ENCODE data around the gene NT5DC1. TPM values are rescaled to one million over a fixed set of nuclear protein-coding genes. Genes with fewer than 3 reads are reported as not detected.

NT5DC1 gene
- total and polyA plus RNA-seq, 10 donors: 7.4 to 47.5 (median 13.6) TPM

- Histone ChIP-seq H3K9me3 (no peaks in the 10 kb centered on the region), H3K4me3 (no peak overlapping the region), H3K27me3 (replicated peaks in 1 of 7) (no peaks in the 10 kb centered on the region), H3K27ac (no peak overlapping the region), H3K4me1 (peaks cover 0 to 42% (median 12%) of the 10 kb centered on the region in 6 donors), H3K36me3 (no peaks in the 10 kb centered on the region)
- WGBS, 5 donors: 71 to 85% (median 74%) methylated on average over 1 of the region's 1 CpG
- intact Hi-C loops (cut with DNase I; ENCODE audit: low total_unique reads): no loop called here
- TF ChIP-seq POLR2AphosphoS5 (IDR thresholded peaks at IDR 0.05) (no peak), POLR2A (IDR thresholded peaks at IDR 0.05) (no peak), CTCF (IDR thresholded peaks at IDR 0.05 in 8 of 11, conservative IDR thresholded peaks at IDR 0.05 in 3 of 11) (no peak)
- no peak for DNase-seq
Observed at GRCh38 chr6:116286773-116287358, 186.2 kb downstream of the NT5DC1 start.

- no peak for DNase-seq
- no peak overlapping the region for H3K27ac ChIP-seq
- peaks cover 0 to 34% (median 6%) of the 10 kb centered on the region in 6 donors for H3K4me1 ChIP-seq
- intact Hi-C loops (cut with DNase I; ENCODE audit: low total_unique reads): no loop called here
- TF ChIP-seq CTCF (IDR thresholded peaks at IDR 0.05 in 8 of 11, conservative IDR thresholded peaks at IDR 0.05 in 3 of 11) (peak; percentile 60 to 91 (median 85)), POLR2A (IDR thresholded peaks at IDR 0.05) (no peak)
- H3K9me3 ChIP-seq: no peaks in the 10 kb centered on the region
- H3K4me3 ChIP-seq: no peak overlapping the region
- H3K27me3 ChIP-seq (replicated peaks in 1 of 7): no peaks in the 10 kb centered on the region
- no peaks in the 10 kb centered on the region for H3K36me3 ChIP-seq
- WGBS, 5 donors: 88 to 93% (median 90%) methylated on average over 2 of the region's 2 CpGs
Observed at GRCh38 chr6:116287689-116288282, 187.1 kb downstream of the NT5DC1 start.

GRCh38 chr6:116289876-116290275, 189.2 kb downstream of the NT5DC1 start:
- H3K9me3 ChIP-seq: no peaks in the 10 kb centered on the region
- intact Hi-C loops (cut with DNase I; ENCODE audit: low total_unique reads): no loop called here
- 89 to 95% (median 91%) methylated on average over 2 of the region's 2 CpGs for WGBS, 5 donors

More at GRCh38 chr6:116289876-116290275, 189.2 kb downstream of the NT5DC1 start:
- H3K4me3 ChIP-seq: no peak overlapping the region
- no peak overlapping the region for H3K27ac ChIP-seq
- H3K27me3 ChIP-seq (replicated peaks in 1 of 7): no peaks in the 10 kb centered on the region
- TF ChIP-seq CTCF (IDR thresholded peaks at IDR 0.05 in 8 of 11, conservative IDR thresholded peaks at IDR 0.05 in 3 of 11): no peak
- TF ChIP-seq POLR2A (IDR thresholded peaks at IDR 0.05): no peak
- TF ChIP-seq POLR2AphosphoS5 (IDR thresholded peaks at IDR 0.05): no peak
- peaks cover 0 to 20% (median 6%) of the 10 kb centered on the region in 6 donors for H3K4me1 ChIP-seq
- H3K36me3 ChIP-seq: no peaks in the 10 kb centered on the region
- no peak for DNase-seq

All from spleen (tissue), 11 donors.